Gastroesophageal sphincter (tissue), 3 donors: ENCODE measurements around the gene WARS2.

Experiments
- CTCF ChIP-seq, 4 experiments: fragments of 200-600 bp in 2 of 4; fragments of 450-650 bp in 2 of 4; sonication (generic) in 1 of 4; IDR thresholded peaks; one replicate each; pipeline ENCODE4 v1.5.1; 2017 to 2019; ENCODE audit warnings: antibody characterized with exemption in 4 of 4, mild to moderate bottlenecking in 2 of 4, moderate library complexity in 2 of 4
- EP300 ChIP-seq: sonication (generic); formaldehyde crosslinking; IDR thresholded peaks from one replicate; pipeline ENCODE4 v1.6.1; 2017; ENCODE audit warnings: antibody characterized with exemption, mild to moderate bottlenecking
- POLR2A ChIP-seq, 2 donors: fragments of 450-650 bp; IDR thresholded peaks; one replicate each; pipeline ENCODE4 v1.6.1; 2017; ENCODE audit warnings: antibody characterized with exemption in 2 of 2, mild to moderate bottlenecking in 2 of 2, moderate library complexity in 1 of 2
- POLR2AphosphoS5 ChIP-seq: sonication (generic); formaldehyde crosslinking; IDR thresholded peaks from one replicate; pipeline ENCODE4 v1.6.1; 2017; ENCODE audit warnings: antibody characterized with exemption

GRCh38 chr1:118995312-118996016 lies 145.0 kb downstream of the WARS2 start:
- no peak for TF ChIP-seq CTCF (IDR thresholded peaks at IDR 0.05)
- TF ChIP-seq POLR2A (IDR thresholded peaks at IDR 0.05): no peak
- TF ChIP-seq EP300: no peak
- TF ChIP-seq POLR2AphosphoS5: no peak
